Cardiac muscle cell (in vitro differentiated cells and primary cell): ENCODE measurements around the gene PRKCQ. TPM values are rescaled to one million over a fixed set of nuclear protein-coding genes. Genes with fewer than 3 reads are reported as not detected.
"Not testable (repeated sequence)": the region's sequence is repeated elsewhere in the genome, so short reads cannot be mapped to it uniquely, and the experiment has no call there.

Source experiments
- DNase-seq, 2 donors: peaks; one replicate each; pipeline versions ENCODE4 v3.0.0 to v3.0.0-alpha.2; 2010 to 2017; ENCODE audit warnings: low read depth in 1 of 2, low spot score in 1 of 2
- H3K27ac ChIP-seq: fragments of 200-600 bp; sonication (generic); 2 replicates; pipeline ENCODE4 v1.5.1; 2016
- H3K27me3 ChIP-seq: fragments of 200-600 bp; sonication (generic); 2 replicates; pipeline ENCODE4 v1.6.0; 2016; ENCODE audit warnings: control low read depth
- H3K36me3 ChIP-seq: fragments of 200-600 bp; sonication (generic); 2 replicates; pipeline ENCODE4 v1.5.1; 2016; ENCODE audit warnings: control low read depth
- H3K4me1 ChIP-seq: fragments of 200-600 bp; sonication (generic); 2 replicates; pipeline ENCODE4 v1.8.1; 2017; ENCODE audit warnings: low read depth, mild to moderate bottlenecking, mixed run types
- H3K4me3 ChIP-seq: fragments of 200-600 bp; sonication (generic); 2 replicates; pipeline ENCODE4 v1.5.1; 2016; ENCODE audit warnings: mild to moderate bottlenecking
- H3K9me3 ChIP-seq: fragments of 200-600 bp; sonication (generic); 2 replicates; pipeline ENCODE4 v1.5.1; 2017; ENCODE audit warnings: low read depth, mild to moderate bottlenecking, control low read depth
- CTCF ChIP-seq: IDR thresholded peaks from 2 replicates; pipeline ENCODE4 v1.5.1; 2012; ENCODE audit warnings: low read depth, mild to moderate bottlenecking, low read length
- polyA plus RNA-seq: library from polyadenylated mRNA; unstranded; fragments of >200 nt; fragmentation: Nextera tagmentation; extraction: Ambion mirVana; gene quantifications from 2 replicates; pipeline ENCODE4 v1.2.1, GENCODE V29; 2016
- total RNA-seq: library from RNA; depleted of rRNA; stranded (reverse); fragments of >200 nt; gene quantifications from 2 replicates; pipeline ENCODE4 v1.2.3, GENCODE V29; 2016

Gene PRKCQ
- total and polyA plus RNA-seq, 2 experiments from 2014 or later, result 3.7 to 4.1 TPM

- Histone ChIP-seq H3K9me3 (no peaks in the 10 kb centered on the region), H3K36me3 (no peaks in the 10 kb centered on the region), H3K27me3 (no peaks in the 10 kb centered on the region), H3K27ac (no peak overlapping the region), H3K4me1 (no peaks in the 10 kb centered on the region), H3K4me3 (no peak overlapping the region)
- no peak for TF ChIP-seq CTCF
- DNase-seq, result no peak
Observed at GRCh38 chr10:6384847-6385246, 195.2 kb downstream of the PRKCQ start.

- DNase-seq, result no peak
- H3K4me3 ChIP-seq, result no peak overlapping the region
- H3K9me3 ChIP-seq, result no peaks in the 10 kb centered on the region
- no peak overlapping the region for H3K27ac ChIP-seq
- no peak for TF ChIP-seq CTCF
- H3K36me3 ChIP-seq, result no peaks in the 10 kb centered on the region
- H3K4me1 ChIP-seq, result no peaks in the 10 kb centered on the region
- H3K27me3 ChIP-seq, result no peaks in the 10 kb centered on the region
Observed at GRCh38 chr10:6384031-6384430, 196.0 kb downstream of the PRKCQ start.

GRCh38 chr10:6383096-6383812 is 196.8 kb downstream of the PRKCQ start:
- no peaks in the 10 kb centered on the region for H3K4me1 ChIP-seq
- no peaks in the 10 kb centered on the region for H3K9me3 ChIP-seq
- DNase-seq, result peak in 1 of 2 donors; percentile 65
- no peak overlapping the region for H3K4me3 ChIP-seq
- no peak overlapping the region for H3K27ac ChIP-seq
- H3K27me3 ChIP-seq, result no peaks in the 10 kb centered on the region
- H3K36me3 ChIP-seq, result no peaks in the 10 kb centered on the region
- TF ChIP-seq CTCF, result no peak

GRCh38 chr10:6382081-6382480 is 198.0 kb downstream of the PRKCQ start:
- no peak overlapping the region for H3K27ac ChIP-seq
- no peaks in the 10 kb centered on the region for H3K9me3 ChIP-seq
- no peak overlapping the region for H3K4me3 ChIP-seq
- no peaks in the 10 kb centered on the region for H3K36me3 ChIP-seq
- peak in 1 of 2 donors; percentile 62 for DNase-seq
- no peaks in the 10 kb centered on the region for H3K4me1 ChIP-seq
- no peaks in the 10 kb centered on the region for H3K27me3 ChIP-seq
- no peak for TF ChIP-seq CTCF

- H3K27me3 ChIP-seq, H3K9me3 ChIP-seq, H3K36me3 ChIP-seq, H3K4me3 ChIP-seq, H3K27ac ChIP-seq, H3K4me1 ChIP-seq, DNase-seq: not testable (repeated sequence)
Observed at GRCh38 chr10:6380478-6380877, 199.6 kb downstream of the PRKCQ start.

- no peak overlapping the region for H3K4me3 ChIP-seq
- no peaks in the 10 kb centered on the region for H3K4me1 ChIP-seq
- no peaks in the 10 kb centered on the region for H3K27me3 ChIP-seq
- peak in 1 of 2 donors; percentile 10 for DNase-seq
- no peak for TF ChIP-seq CTCF
- no peak overlapping the region for H3K27ac ChIP-seq
- no peaks in the 10 kb centered on the region for H3K9me3 ChIP-seq
- no peaks in the 10 kb centered on the region for H3K36me3 ChIP-seq
Observed at GRCh38 chr10:6379015-6379776, 200.9 kb downstream of the PRKCQ start.
